Measurements from ENCODE around the gene SESTD1. TPM values are rescaled to one million over a fixed set of nuclear protein-coding genes. Genes with fewer than 3 reads are reported as not detected.

SESTD1 gene
- total and polyA plus RNA-seq, 9 of the 15 experiments (the other 6 are each of a cell fraction or from before 2014, with no cell fraction given), result 0.32 to 5.6 (median 2.1) TPM

GRCh38 chr2:179264368-179265081 is at the start of gene SESTD1 (continued):
- TF ChIP-seq, protein P1, sequence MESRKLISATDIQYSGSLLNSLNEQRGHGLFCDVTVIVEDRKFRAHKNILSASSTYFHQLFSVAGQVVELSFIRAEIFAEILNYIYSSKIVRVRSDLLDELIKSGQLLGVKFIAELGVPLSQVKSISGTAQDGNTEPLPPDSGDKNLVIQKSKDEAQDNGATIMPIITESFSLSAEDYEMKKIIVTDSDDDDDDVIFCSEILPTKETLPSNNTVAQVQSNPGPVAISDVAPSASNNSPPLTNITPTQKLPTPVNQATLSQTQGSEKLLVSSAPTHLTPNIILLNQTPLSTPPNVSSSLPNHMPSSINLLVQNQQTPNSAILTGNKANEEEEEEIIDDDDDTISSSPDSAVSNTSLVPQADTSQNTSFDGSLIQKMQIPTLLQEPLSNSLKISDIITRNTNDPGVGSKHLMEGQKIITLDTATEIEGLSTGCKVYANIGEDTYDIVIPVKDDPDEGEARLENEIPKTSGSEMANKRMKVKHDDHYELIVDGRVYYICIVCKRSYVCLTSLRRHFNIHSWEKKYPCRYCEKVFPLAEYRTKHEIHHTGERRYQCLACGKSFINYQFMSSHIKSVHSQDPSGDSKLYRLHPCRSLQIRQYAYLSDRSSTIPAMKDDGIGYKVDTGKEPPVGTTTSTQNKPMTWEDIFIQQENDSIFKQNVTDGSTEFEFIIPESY (CRISPR knock-in tag; IDR thresholded peaks at IDR 0.05), result no peak
- TF ChIP-seq GABPA (tag; conservative IDR thresholded peaks at IDR 0.05; ENCODE audit: low read depth), result no peak
- no peak for TF ChIP-seq MEF2D (tag; conservative IDR thresholded peaks at IDR 0.05; ENCODE audit: low read depth)
- TF ChIP-seq HIVEP1 (CRISPR knock-in tag; IDR thresholded peaks at IDR 0.05), result no peak
- no peak for TF ChIP-seq ELF4 (CRISPR knock-in tag; IDR thresholded peaks at IDR 0.05)
- TF ChIP-seq, protein P2, sequence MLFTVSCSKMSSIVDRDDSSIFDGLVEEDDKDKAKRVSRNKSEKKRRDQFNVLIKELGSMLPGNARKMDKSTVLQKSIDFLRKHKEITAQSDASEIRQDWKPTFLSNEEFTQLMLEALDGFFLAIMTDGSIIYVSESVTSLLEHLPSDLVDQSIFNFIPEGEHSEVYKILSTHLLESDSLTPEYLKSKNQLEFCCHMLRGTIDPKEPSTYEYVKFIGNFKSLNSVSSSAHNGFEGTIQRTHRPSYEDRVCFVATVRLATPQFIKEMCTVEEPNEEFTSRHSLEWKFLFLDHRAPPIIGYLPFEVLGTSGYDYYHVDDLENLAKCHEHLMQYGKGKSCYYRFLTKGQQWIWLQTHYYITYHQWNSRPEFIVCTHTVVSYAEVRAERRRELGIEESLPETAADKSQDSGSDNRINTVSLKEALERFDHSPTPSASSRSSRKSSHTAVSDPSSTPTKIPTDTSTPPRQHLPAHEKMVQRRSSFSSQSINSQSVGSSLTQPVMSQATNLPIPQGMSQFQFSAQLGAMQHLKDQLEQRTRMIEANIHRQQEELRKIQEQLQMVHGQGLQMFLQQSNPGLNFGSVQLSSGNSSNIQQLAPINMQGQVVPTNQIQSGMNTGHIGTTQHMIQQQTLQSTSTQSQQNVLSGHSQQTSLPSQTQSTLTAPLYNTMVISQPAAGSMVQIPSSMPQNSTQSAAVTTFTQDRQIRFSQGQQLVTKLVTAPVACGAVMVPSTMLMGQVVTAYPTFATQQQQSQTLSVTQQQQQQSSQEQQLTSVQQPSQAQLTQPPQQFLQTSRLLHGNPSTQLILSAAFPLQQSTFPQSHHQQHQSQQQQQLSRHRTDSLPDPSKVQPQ (CRISPR knock-in tag; IDR thresholded peaks at IDR 0.05; ENCODE audit: borderline replicate concordance), result no peak
- no peak for TF ChIP-seq ZBTB1 (CRISPR knock-in tag; IDR thresholded peaks at IDR 0.05; ENCODE audit: borderline replicate concordance, low read depth)
- no peak for TF ChIP-seq DMBX1 (CRISPR knock-in tag; IDR thresholded peaks at IDR 0.05; ENCODE audit: borderline replicate concordance)
- TF ChIP-seq, protein P3, sequence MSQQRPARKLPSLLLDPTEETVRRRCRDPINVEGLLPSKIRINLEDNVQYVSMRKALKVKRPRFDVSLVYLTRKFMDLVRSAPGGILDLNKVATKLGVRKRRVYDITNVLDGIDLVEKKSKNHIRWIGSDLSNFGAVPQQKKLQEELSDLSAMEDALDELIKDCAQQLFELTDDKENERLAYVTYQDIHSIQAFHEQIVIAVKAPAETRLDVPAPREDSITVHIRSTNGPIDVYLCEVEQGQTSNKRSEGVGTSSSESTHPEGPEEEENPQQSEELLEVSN (IDR thresholded peaks at IDR 0.05; ENCODE audit: borderline replicate concordance in 1 of 2, extremely low read depth in 1 of 2, insufficient read depth in 1 of 2, insufficient read length in 1 of 2, low read depth in 1 of 2, low read length in 1 of 2, poor library complexity in 1 of 2, severe bottlenecking in 1 of 2), result peak in 1 of 2 experiments; percentile 74
- TF ChIP-seq POLR2A (conservative IDR thresholded peaks at IDR 0.05), result no peak
- TF ChIP-seq CBX3 (IDR thresholded peaks at IDR 0.05; ENCODE audit: borderline replicate concordance in 1 of 2, low read length in 2 of 2), result no peak
- no peak for TF ChIP-seq ZNF407 (IDR thresholded peaks at IDR 0.05; ENCODE audit: low read depth)
- no peak for TF ChIP-seq ZNF146 (CRISPR knock-in tag; IDR thresholded peaks at IDR 0.05; ENCODE audit: unreplicated experiment)

All from K562 (cell line).